GM21423 (cell line): ENCODE measurements around the gene GSTK1.
A peak's percentile ranks its signal among the peaks of the same experiment; 100 is the strongest.
"Not testable (repeated sequence)": the region's sequence is repeated elsewhere in the genome, so short reads cannot be mapped to it uniquely, and the experiment has no call there.

Source experiments
- ATAC-seq: cut with Tn5 transposase; IDR thresholded peaks from one replicate; pipeline ENCODE4 v1.9.1; 2021; ENCODE audit warnings: mild to moderate bottlenecking, moderate library complexity; ENCODE audit not compliant: unreplicated experiment

The GSTK1 gene

DNA sequence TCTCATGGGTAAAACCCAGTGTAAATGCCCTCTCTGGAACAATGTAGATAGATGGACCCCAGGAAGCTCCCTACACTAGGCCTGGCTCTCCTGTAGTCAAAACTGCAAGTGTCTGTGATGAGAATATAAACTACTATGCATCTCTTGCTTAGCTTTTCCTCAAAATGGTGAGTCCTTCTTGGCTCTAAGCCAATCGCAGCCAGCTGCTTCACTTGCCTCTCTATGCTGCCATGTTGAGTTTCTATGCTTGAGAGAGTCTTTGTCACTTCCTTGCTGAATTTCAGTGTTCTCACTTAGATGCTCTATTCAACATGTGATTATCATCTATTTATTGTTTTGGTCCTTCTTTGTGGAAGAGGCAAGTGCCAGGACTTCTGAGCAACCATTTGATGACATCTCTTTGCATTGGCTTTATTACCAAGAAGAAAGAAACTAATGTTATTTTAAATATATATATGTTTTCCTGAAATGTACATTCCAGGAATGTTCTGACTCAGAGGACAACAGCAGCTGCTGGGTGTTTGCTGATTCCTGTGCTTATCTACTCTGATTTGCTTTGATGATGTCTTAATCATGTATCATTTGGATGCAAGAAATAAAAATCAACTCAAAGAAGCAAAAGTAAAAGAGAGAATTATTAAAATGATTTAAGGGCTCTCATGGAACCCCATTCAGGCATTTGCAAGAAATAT is 24.8 kb upstream of the GSTK1 start:
- no peak for ATAC-seq

- ATAC-seq, result no peak
These were observed 23.4 kb upstream of the GSTK1 start for GRCh38 chr7:143239813-143240212.

GRCh38 chr7:143240291-143241168 is 22.7 kb upstream of the GSTK1 start:
- ATAC-seq, result peak; percentile 96

DNA sequence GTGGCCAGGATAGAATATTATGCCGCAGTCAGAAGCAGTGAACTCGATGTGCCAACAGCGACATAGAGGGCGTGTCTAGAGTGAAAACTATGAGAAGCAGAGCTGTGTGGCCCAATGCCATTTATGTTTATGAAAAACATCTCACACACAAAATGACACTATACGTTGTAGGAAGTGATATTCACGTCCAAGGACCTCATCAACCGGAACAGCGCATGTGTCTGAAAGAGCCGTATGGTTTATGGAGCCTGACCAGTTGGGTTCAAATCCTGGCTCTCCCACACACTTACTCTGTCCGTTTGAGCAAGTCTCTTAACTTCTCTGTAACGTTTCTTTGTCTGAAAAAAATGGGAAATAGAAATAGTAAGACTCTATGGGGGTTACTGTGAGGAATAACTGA is 20.9 kb upstream of the GSTK1 start:
- ATAC-seq, result no peak

GRCh38 chr7:143243111-143243510 is 20.1 kb upstream of the GSTK1 start:
- ATAC-seq, result no peak

GRCh38 chr7:143243614-143244013 is 19.6 kb upstream of the GSTK1 start:
- ATAC-seq, result no peak

DNA sequence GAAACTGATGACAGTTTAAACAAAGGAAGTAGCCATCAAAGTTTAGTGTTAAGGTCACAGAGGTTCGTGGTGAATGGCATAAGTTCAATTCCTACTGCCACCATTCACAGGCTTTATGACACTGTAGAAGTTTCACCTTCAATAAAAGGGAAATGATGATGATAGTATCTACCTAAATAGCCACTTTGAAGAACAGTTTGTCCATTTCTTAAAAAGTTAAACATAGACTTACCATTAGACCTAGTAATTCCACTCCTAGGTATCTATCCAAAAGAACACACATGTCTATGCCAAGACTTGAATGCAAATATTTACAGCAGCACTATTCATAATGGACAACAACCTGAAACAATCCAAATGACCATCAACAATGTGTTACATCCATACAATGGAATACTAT is 18.9 kb upstream of the GSTK1 start:
- no peak for ATAC-seq

DNA sequence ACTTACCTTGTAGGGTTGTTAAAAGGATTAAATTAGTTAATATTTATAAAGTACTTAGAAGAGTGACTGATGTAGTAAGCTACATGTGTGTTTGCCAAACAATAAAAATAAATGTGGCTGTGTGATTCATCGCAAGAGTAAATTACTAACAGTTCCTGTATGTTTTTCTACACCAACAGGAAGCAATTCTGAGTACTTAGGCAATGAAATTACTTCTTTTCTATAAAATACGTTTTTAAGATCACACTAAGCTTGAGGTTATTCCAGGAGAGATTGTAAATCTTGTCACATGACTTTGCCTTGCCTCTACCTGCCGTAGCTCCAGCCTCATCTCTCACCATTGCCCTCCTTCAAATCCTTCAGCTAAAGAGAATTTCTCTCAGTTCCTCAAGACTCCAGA is 18.1 kb upstream of the GSTK1 start:
- ATAC-seq, result no peak

- no peak for ATAC-seq
These were observed 15.9 kb upstream of the GSTK1 start for GRCh38 chr7:143247372-143247771.

GRCh38 chr7:143248761-143249354 is 14.4 kb upstream of the GSTK1 start:
- ATAC-seq, result no peak

DNA sequence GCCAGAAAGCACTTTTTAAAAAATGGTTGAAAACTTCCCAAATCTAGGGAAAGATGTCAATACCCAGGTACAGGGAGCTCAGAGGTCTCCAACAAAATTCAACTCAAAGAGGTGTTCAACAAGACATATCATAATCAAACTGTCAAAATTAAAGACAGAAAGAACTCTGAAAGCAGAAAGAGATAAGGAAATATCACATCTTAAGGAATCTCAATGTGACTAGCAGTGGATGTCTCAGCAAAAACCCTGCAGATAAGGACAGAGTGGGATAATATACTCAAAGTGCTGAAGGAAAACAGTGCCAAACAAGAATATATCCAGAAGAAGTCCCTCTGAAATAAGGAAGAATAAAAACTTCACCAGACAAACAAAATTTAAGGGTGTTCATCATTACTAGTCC is 13.0 kb upstream of the GSTK1 start:
- no peak for ATAC-seq

DNA sequence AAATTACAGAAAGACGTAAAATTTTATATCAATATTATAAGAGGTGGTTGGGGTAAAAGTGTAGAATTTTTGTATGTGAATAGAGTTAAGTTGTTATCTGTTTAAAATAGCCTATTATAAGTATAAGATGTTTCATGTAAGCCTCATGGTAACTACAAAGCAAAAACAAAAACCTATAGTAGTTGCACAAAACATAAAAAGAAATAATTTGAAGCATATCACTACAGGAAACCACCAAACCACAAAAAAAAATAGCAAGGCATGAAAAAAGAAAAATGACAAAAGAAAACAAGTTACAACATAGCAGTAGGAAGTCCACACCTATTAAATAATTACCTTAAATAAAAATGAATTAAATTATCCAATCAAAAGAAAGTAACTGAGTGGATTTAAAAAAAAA is 12.4 kb upstream of the GSTK1 start:
- no peak for ATAC-seq

GRCh38 chr7:143252006-143252405 is 11.2 kb upstream of the GSTK1 start:
- ATAC-seq, result no peak

DNA sequence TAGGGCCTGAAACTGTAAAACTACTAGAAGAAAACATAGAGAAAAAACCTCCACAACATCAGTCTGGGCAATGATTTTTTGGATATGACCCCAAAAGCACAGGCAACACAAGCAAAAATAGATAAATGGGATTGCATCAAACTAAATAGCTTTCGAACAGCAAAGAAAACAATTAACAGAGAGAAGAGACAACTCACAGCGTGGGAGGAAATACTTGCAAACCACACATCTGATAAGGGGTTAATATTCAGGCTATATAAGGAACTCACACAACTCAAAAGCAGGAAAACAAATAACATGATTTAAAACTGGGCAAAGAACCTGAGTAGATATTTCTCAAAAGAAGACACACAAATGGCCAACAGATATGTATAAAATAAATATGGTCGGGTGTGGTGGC is 7.7 kb upstream of the GSTK1 start:
- ATAC-seq, result no peak

GRCh38 chr7:143256325-143256724 is 6.9 kb upstream of the GSTK1 start:
- no peak for ATAC-seq

DNA sequence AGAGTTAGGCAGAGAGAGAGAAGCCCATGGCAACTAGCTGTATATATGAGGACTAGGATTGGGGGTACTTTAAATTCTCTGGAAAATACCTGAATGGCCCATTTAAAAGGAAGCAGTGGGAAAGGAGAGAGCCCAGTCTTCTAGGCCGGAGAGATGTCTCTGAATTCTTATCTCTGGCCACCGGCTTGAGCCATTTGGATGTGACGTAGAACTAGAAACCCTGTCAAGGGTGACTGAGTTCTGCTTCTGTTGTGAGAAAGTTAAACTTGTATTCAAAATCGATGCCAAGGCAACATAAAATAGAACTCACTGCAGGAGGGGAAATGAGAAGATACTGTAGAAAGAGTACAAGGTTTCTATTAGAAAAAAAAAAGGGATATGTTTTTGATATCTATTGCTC is 6.3 kb upstream of the GSTK1 start:
- ATAC-seq, result no peak

DNA sequence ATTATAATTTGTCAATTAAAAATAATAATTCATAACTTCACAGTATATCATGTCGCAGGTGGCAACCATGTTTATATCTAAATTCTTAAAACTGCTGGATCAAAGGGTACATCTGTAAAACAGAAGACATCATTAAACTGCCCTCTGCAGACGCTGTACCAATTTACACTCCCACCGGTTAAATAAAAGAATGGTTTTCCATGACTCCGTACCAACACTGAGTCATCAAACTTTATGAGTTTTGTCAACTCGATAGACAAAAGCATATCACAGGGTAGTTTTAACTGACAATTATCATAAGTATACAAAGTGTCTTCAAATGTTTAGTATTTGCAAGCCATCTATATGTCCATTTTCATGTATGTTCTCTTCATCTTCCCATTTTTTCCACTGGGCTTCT is 5.7 kb upstream of the GSTK1 start:
- no peak for ATAC-seq

DNA sequence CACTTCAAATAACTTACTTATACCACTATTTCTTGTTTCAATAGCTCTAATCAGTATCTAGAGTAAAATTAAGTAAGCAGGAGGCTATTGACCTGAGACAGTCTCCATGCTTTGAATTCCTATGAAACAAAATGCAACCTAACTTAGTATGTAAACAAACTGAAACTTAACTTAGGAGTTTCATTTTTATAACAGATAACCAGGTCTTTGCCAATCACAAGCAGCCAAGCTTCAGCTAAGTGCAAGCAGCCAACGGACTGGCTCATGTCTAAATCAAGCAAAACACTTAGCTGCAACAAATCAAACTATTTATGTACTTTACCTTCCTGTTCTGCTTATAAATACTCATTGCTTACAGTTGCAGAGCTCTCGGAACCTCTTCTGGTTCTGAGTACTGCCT is 4.4 kb upstream of the GSTK1 start:
- peak; percentile 32 for ATAC-seq

DNA sequence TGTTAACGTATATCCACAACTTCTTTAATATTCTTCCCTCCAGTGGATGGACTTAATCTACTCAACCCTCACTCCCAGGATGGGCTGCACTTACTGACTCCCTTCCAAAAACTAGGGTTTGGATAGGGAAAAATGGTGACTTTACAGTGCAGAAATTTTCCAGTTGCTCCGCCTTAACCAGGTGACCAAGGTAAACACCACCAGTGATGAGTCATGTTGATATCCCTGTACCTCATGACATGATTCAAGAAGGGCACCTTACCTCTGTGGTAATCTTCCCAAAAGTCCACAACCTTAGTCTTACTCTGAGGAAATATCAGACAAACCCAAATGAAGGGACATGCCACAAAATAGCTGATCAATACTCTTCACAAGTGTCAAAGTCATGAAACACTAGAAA is 3.5 kb upstream of the GSTK1 start:
- ATAC-seq, result no peak

DNA sequence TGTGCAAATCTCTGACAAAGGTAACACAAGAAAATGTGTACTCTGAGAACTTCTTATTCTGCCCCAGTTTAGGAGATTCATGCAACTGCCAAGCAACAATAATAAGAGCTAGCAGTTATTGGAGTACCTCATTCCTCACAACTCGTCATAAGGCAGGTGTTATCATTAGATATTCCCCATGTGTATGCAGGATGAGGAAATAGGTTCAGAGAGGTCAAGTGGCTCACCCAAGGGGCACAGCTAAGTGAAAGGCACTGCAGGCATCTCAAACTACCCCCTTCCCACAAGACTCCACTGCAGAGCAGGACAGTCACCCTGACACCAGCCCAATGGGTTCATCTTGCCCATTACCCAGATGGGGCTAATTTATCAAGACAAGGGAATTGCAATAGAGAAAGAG is 1.3 kb upstream of the GSTK1 start:
- ATAC-seq, result no peak

DNA sequence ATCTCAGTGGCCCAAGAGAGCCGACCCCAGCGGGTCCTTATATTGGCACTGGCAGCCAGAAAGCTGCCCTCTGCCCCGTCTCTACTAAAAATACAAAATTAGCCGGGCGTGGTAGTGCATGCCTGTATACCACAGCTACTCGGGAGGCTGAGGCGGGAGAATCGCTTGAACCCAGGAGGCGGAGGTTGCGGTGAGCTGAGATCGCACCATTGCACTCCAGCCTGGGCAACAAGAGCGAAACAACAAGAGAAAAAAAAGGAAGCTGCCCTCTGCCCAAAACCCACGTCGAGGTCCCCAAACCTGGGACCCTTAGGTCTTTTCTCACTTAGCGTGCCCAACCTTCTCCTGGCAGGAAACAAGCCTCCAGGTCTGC is 941 bp downstream of the GSTK1 start:
- not testable (repeated sequence) for ATAC-seq

DNA sequence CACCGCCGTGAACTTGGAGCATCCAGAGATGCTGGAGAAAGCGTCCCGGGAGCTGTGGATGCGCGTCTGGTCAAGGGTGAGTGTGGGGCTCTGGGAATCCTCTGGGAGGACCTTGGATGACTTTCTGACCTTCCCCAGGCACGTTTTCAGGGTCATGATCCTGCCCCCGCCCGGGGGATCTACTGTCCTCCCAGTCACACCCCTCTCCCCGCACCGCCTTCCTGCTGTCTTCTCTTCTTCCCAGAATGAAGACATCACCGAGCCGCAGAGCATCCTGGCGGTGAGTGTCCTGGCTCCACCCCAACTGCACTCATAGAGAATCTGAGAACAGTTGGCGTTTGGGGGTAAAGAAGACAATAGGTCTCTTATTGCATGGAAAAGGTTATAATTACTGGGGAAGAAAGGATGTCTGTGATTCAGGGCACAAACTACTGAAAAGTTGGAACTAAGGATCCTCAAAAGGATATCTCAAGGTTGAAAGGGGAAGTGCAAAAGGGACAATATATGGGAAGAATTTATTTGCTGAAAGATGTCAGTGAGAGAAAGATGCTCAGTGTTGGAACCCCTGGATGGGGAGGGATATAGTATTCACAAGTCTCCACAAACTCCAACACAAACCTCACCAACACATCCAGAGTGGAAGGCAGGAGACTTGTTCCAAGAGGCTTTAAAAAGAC is 1.9 kb downstream of the GSTK1 start:
- no peak for ATAC-seq
